HepG2 (cell line): ENCODE data around the gene CHFR. TPM values are rescaled to one million over a fixed set of nuclear protein-coding genes. Genes with fewer than 3 reads are reported as not detected.

Experiments
- ATAC-seq: fragments of 200-7000 bp; cut with Tn5 transposase; 3 replicates; pipeline ENCODE4 v1.9.1; 2020; ENCODE audit warnings: mild to moderate bottlenecking, moderate library complexity
- BruUV-seq: library from RNA; stranded (reverse); fragments of 400-500 nt; replicated peaks from 2 replicates; lab custom pipeline; 2021; lab: Mats Ljungman, UMichigan
- CTCF ChIA-PET: fragments of 300-600 bp; formaldehyde crosslinking; extraction: SDS; loops from one replicate; lab custom pipeline; 2021; ENCODE audit warnings: low total read pairs, inconsistent platforms, low intra/inter-chr PET ratio; lab: Yijun Ruan, JAX
- POLR2A ChIA-PET: fragments of 350-600 bp; sonication (Branson Sonifier 250); formaldehyde crosslinking; loops from one replicate; lab custom pipeline; 2020; ENCODE audit warnings: antibody characterized with exemption, inconsistent platforms; lab: Yijun Ruan, JAX
- DNase-seq: peaks from one replicate; pipeline ENCODE4 v3.0.0-alpha.2; 2015; ENCODE audit warnings: low spot score
- FAIRE-seq: peaks from 3 replicates; lab custom pipeline; 2011; peaks lifted over from hg19 to GRCh38; lab: Jason Lieb, UNC
- H2AFZ ChIP-seq: one replicate; pipeline ENCODE4 v1.6.1; 2011; ENCODE audit warnings: low read length, inconsistent platforms
- H3K27ac ChIP-seq: fragments of 300-600 bp; 3 replicates; pipeline ENCODE4 v1.8.0; 2011; ENCODE audit warnings: mixed run types, mild to moderate bottlenecking, mixed read lengths, low read length, inconsistent platforms; ENCODE audit not compliant: insufficient read depth; ENCODE audit errors: extremely low read length
- H3K27me3 ChIP-seq, 2 experiments: fragments of 200-600 bp in 1 of 2; 2 replicates in 1 of 2; 3 replicates in 1 of 2; pipeline versions ENCODE4 v1.6.0 to v1.8.0; 2011; ENCODE audit warnings: low read length in 2 of 2, mild to moderate bottlenecking in 2 of 2, moderate library complexity in 2 of 2, inconsistent platforms in 1 of 2; ENCODE audit not compliant: insufficient read depth in 2 of 2, control insufficient read depth in 1 of 2
- H3K36me3 ChIP-seq, 2 experiments: fragments of 200-600 bp in 1 of 2; replicated peaks in 1 of 2; 2 replicates in 1 of 2; 3 replicates in 1 of 2; pipeline versions ENCODE4 v1.5.1 to v1.8.0; 2011; ENCODE audit warnings: low read length in 2 of 2, inconsistent platforms in 1 of 2; ENCODE audit not compliant: insufficient read depth in 2 of 2, control insufficient read depth in 1 of 2
- H3K4me1 ChIP-seq: 2 replicates; pipeline ENCODE4 v1.5.1; 2012; ENCODE audit warnings: low read length, inconsistent platforms; ENCODE audit not compliant: insufficient read depth
- H3K4me2 ChIP-seq: 2 replicates; pipeline ENCODE4 v1.6.0; 2011; ENCODE audit warnings: low read depth, low read length, inconsistent platforms
- H3K4me3 ChIP-seq, 3 experiments: fragments of 200-600 bp in 1 of 3; sonication (generic), shearing (Covaris generic) in 1 of 3; replicated peaks in 1 of 3; 2 replicates each; pipeline ENCODE4 v1.5.1; 2011 to 2016; ENCODE audit warnings: low read length in 3 of 3, inconsistent platforms in 2 of 3, low read depth in 2 of 3, mild to moderate bottlenecking in 2 of 3, control low read depth in 1 of 3, mixed read lengths in 1 of 3; ENCODE audit not compliant: insufficient read depth in 1 of 3
- H3K79me2 ChIP-seq: one replicate; pipeline ENCODE4 v1.6.1; 2011; ENCODE audit warnings: low read length, inconsistent platforms; ENCODE audit not compliant: insufficient read depth
- H3K9ac ChIP-seq: 2 replicates; pipeline ENCODE4 v1.6.0; 2011; ENCODE audit warnings: mild to moderate bottlenecking, low read depth, low read length, inconsistent platforms; ENCODE audit not compliant: insufficient read depth
- H3K9me3 ChIP-seq: 2 replicates; pipeline ENCODE4 v1.5.1; 2012; ENCODE audit warnings: mild to moderate bottlenecking, low read length
- H4K20me1 ChIP-seq: 2 replicates; pipeline ENCODE4 v1.6.0; 2011; ENCODE audit warnings: inconsistent platforms, mild to moderate bottlenecking, low read length, moderate library complexity; ENCODE audit not compliant: insufficient read depth
- GABPA ChIP-seq, 2 experiments: IDR thresholded peaks; 2 replicates each; pipeline ENCODE4 v1.6.1; 2011 to 2016; ENCODE audit warnings: low read depth in 2 of 2, low read length in 1 of 2, missing biosample characterization in 1 of 2, missing genetic modification characterization in 1 of 2
- MATR3 ChIP-seq: sonication (generic); formaldehyde crosslinking; IDR thresholded peaks from 2 replicates; pipeline ENCODE4 v1.4.0; 2020; ENCODE audit warnings: missing genetic modification reagents
- SMAD1 ChIP-seq: sonication (generic); formaldehyde crosslinking; IDR thresholded peaks from 2 replicates; pipeline ENCODE4 v1.4.0; 2020; ENCODE audit warnings: missing genetic modification reagents, low read depth, mild to moderate bottlenecking, borderline replicate concordance
- TAF1 ChIP-seq: sonication (generic); formaldehyde crosslinking; IDR thresholded peaks from 2 replicates; pipeline ENCODE4 v1.4.0; 2020; ENCODE audit warnings: missing genetic modification reagents
- TOPORS ChIP-seq: sonication (generic); formaldehyde crosslinking; IDR thresholded peaks from 2 replicates; pipeline ENCODE4 v1.8.0; 2023; ENCODE audit warnings: mild to moderate bottlenecking, missing genetic modification reagents
- ZNF207 ChIP-seq: fragments of 450-650 bp; IDR thresholded peaks from 2 replicates; pipeline ENCODE4 v1.6.1; 2016; ENCODE audit warnings: antibody characterized with exemption, borderline replicate concordance
- ZNF672 ChIP-seq: sonication (generic); formaldehyde crosslinking; IDR thresholded peaks from 2 replicates; pipeline ENCODE4 v1.8.1; 2022; ENCODE audit warnings: missing genetic modification reagents
- WGBS: methylation state at CpG from one replicate; pipeline ENCODE4 v1.1.6; 2017; ENCODE audit warnings: low lambda C conversion rate; 5-methylcytosine and 5-hydroxymethylcytosine counted together
- in situ Hi-C: cut with HindIII; loops from 2 replicates; pipeline ENCODE4 v1.10.0; 2017; ENCODE audit warnings: low pct_unique_long_range_greater_than_20kb; ENCODE audit not compliant: extremely low pct_ligation_motif_present
- intact Hi-C: fragments of 100-400 bp; cut with micrococcal nuclease; formaldehyde crosslinking; loops from one replicate; pipeline ENCODE4 v1.10.0; 2022; ENCODE audit not compliant: unreplicated experiment
- polyA plus RNA-seq, 8 experiments: library from polyadenylated mRNA; depleted of rRNA in 3 of 8; stranded (reverse) in 7 of 8; unstranded in 1 of 8; fragments of >200 nt; fragmentation: Illumina TruSeq in 4 of 8; extraction: Trizol in 4 of 8; gene quantifications; 2 replicates each; pipeline versions ENCODE4 v1.2.1 to v1.2.3, GENCODE V29; 2011 to 2016; ENCODE audit warnings: low read depth in 4 of 8, missing spikeins in 1 of 8, mixed read lengths in 1 of 8; ENCODE audit not compliant: insufficient read depth in 1 of 8
- total RNA-seq, 5 experiments: library from RNA; depleted of rRNA; stranded (reverse); fragments of >200 nt; fragmentation: Illumina TruSeq; extraction: Trizol; gene quantifications; 2 replicates each; pipeline ENCODE4 v1.2.3, GENCODE V29; 2016; ENCODE audit warnings: low read depth in 1 of 5
- TF ChIP-seq, protein P1 (sequence below): sonication (generic); formaldehyde crosslinking; conservative IDR thresholded peaks from 2 replicates; pipeline ENCODE4 v1.8.0; 2022; ENCODE audit warnings: missing genetic modification reagents

Gene CHFR
- total and polyA plus RNA-seq, 2 of the 13 experiments (the other 11 are each of a cell fraction or from before 2014, with no cell fraction given): 21.4 to 21.5 TPM

DNA sequence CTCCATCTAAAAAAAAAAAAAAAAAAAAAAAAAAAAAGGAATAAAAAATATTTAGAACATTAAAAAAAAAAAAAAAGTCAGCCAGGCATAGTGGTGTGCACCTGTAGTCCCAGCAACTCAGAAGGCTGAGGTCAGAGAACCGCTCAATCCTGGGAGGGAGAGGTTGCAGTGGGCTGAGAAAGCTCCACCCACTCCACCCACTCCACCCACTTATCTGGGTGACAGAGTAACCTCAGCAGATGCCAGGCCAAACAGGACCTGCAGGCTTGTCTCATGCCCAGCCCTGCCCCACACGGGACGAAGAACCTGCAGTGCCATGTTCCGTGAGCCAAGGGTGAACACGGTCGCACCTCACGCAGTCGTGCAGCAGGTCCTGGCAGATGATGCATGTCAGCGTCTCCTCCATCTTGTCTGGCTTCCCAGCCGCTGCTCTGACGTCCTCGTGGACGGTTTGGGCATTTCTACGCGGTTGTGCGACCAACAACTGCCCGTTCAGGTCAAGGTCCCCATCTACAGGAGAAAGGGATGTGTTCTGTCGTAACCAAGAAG lies 28.6 kb downstream of the CHFR start:
- FAIRE-seq (no peak), DNase-seq (no peak), ATAC-seq (no peak)
- TF ChIP-seq, protein P1, sequence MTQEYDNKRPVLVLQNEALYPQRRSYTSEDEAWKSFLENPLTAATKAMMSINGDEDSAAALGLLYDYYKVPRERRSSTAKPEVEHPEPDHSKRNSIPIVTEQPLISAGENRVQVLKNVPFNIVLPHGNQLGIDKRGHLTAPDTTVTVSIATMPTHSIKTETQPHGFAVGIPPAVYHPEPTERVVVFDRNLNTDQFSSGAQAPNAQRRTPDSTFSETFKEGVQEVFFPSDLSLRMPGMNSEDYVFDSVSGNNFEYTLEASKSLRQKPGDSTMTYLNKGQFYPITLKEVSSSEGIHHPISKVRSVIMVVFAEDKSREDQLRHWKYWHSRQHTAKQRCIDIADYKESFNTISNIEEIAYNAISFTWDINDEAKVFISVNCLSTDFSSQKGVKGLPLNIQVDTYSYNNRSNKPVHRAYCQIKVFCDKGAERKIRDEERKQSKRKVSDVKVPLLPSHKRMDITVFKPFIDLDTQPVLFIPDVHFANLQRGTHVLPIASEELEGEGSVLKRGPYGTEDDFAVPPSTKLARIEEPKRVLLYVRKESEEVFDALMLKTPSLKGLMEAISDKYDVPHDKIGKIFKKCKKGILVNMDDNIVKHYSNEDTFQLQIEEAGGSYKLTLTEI (CRISPR knock-in tag): no peak
- TF ChIP-seq MATR3 (CRISPR knock-in tag) (no peak), TAF1 (CRISPR knock-in tag) (no peak), GABPA (IDR thresholded peaks at IDR 0.05; ENCODE audit: low read depth, low read length) (no peak), GABPA (CRISPR knock-in tag; IDR thresholded peaks at IDR 0.05; ENCODE audit: low read depth) (no peak), TOPORS (CRISPR knock-in tag) (no peak), ZNF672 (no peak), SMAD1 (CRISPR knock-in tag) (no peak), ZNF207 (no peak)
- no TSS peak for BruUV-seq
- Histone ChIP-seq H3K27ac (no peak overlapping the region), H3K4me1 (no peaks in the 10 kb centered on the region), H3K9ac (no peak overlapping the region), H3K79me2 (no peaks in the 10 kb centered on the region), H2AFZ (no peak overlapping the region), H3K27me3 (no peaks in the 10 kb centered on the region), H3K9me3 (no peaks in the 10 kb centered on the region), H3K4me3 (no peak overlapping the region), H3K36me3 (peaks cover 11 to 44% of the 10 kb centered on the region in 2 experiments), H4K20me1 (no peaks in the 10 kb centered on the region), H3K4me2 (no peak overlapping the region)
- WGBS: 93% methylated on average over 11 of the region's 18 CpGs
- ChIA-PET POLR2A (no interaction called here), CTCF (no interaction called here)
- intact Hi-C loops (no loop called here), in situ Hi-C loops (no loop called here)
